SK-N-MC (cell line): ENCODE data around the gene CRACR2A.

Source experiments
- EZH2 ChIP-seq: fragments of 200-600 bp; sonication (generic); IDR thresholded peaks from one replicate; pipeline ENCODE4 v1.6.1; 2017; ENCODE audit warnings: antibody characterized with exemption
- POLR2AphosphoS5 ChIP-seq: IDR thresholded peaks from 2 replicates; pipeline ENCODE4 v1.6.1; 2012; ENCODE audit warnings: mild to moderate bottlenecking, low read depth, low read length, borderline replicate concordance

GRCh38 chr12:3571724-3572123 is 181.2 kb downstream of the CRACR2A start:
- no peak for TF ChIP-seq EZH2
- TF ChIP-seq POLR2AphosphoS5, result no peak
